HG02798 (cell line): ENCODE data around the gene AP2B1.
A peak's percentile ranks its signal among the peaks of the same experiment; 100 is the strongest.
"Not testable (repeated sequence)": the region's sequence is repeated elsewhere in the genome, so short reads cannot be mapped to it uniquely, and the experiment has no call there.

ENCODE experiments used
- ATAC-seq: cut with Tn5 transposase; IDR thresholded peaks from one replicate; pipeline ENCODE4 v1.9.1; 2021; ENCODE audit warnings: mild to moderate bottlenecking; ENCODE audit not compliant: unreplicated experiment, poor library complexity

Gene AP2B1

DNA sequence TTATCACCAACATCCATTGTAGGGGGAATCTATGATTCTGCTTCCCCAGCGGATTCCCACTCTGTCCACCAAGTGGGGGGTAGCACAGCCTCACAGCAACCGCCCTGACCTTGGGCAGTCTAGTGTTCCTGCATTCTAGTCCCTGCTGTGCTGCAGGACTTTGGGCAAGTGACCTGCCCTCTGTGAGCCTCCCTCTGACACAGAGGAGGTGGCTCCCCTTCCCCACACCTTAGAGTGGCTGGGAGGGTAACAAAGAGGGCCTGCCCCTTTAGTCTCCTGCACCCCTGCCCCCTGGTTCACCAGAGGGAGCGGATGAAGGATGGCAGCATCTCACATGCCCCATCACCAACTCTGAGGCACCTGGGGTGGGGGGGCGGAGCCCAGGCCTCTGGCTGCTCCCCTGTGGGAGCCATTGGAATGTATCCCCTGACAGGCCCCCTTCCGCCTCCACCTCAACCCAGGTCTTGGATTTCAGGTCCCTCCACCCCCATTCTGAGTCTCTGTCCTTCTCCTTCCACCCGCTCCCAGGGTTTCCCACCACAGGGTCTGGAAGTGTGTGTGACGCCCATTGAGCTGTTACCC lies 155.9 kb downstream of the AP2B1 start:
- no peak for ATAC-seq

DNA sequence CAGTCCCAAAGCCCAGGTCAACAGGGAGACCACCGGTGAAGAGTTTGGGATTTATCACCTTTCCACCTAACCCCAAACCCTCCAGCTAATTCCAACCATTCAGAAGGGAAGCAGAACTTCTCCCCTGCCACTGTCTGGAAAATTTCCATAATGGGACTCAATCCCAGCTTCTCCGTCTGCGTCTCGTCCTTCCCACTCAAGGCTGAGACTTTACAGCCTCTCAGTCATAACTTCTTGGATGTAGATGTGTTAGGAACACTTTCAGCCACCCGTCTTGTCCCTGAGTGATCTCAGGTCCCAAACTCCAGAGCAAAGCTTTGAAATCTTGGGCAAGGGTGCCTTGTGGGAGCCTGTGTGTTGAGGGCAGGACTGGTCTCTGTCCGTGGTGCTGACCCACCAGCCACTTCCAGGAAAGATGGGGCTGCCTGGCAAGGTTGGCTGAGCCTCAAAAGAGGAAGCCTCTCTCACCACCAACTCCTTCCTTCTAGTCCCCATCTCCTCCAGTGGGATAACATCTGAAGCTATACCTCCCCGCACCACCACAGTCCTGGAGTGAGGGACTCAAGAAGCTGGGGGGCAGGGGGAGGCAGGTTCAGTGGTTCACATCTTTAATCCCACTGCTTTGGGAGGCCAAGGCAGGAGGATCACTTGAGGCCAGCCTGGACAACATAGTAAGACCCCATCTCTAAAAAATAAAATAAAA lies 156.7 kb downstream of the AP2B1 start:
- ATAC-seq = no peak

DNA sequence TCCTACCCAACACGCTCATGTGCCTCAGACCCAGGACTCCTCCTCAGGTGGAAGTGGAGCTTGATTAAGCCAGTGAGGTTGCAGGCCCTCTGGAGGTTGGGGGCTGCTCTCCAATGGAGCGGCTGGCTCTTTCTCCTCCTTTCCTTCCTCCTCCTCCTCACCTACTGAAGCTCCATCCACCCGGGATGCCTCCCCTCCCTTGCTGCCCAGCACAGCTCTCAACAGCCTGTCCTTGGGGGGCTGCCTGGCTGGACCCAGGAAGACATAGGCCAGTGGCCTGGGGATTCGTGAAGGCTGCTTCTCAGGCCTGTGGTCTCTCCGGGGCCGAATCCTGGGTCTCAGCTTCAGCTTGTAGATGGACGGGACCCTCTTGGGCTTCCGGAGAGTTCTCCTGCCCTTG lies 157.7 kb downstream of the AP2B1 start:
- ATAC-seq = no peak

DNA sequence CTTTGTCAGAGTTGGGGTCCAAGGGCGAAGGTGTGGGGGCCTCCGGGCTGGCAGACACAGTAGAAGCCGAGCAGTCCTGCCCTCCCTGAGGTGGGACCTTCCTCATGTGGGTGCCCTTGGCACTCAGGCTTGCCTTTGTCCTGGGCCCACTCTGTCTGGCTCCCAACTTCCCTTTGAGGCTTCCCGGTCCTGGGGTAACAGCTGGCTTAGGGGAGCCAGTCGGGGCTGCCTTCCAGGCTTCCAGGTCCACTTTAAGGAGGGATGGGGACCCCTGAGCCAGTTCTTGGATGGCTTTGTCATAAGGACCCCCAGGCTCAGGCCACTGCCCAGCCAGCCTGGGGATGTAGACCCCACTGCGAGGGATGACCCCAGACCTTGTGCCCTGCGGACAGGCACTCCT lies 158.1 kb downstream of the AP2B1 start:
- no peak for ATAC-seq

DNA sequence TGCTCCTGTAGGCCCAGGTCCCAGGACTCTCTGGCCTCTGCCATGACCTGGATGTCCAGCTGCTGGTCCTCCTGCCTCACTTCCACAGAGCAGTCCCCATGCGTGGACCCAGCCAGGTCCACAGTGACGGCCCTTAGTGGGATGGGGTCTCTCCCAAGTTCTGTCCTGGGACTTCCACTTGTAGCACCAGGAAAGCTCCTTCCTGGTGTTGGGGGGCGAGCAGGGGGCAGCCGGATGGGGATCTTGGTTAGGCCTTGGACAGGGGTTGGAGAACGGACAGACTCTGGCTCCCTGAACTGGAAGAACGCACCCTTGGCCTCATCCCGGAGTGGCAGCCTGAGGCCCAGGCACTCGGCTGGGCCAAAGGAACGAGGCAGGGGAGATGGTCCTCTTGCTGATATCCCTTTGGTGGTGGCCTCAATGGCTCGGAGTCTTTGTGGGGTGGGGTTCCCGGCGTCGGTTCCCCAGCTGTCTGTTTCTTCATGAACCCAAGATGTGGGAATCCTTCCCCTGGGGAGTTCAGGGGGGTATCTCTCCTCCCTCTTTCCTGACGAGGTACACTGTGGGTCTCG lies 158.7 kb downstream of the AP2B1 start:
- ATAC-seq = no peak

DNA sequence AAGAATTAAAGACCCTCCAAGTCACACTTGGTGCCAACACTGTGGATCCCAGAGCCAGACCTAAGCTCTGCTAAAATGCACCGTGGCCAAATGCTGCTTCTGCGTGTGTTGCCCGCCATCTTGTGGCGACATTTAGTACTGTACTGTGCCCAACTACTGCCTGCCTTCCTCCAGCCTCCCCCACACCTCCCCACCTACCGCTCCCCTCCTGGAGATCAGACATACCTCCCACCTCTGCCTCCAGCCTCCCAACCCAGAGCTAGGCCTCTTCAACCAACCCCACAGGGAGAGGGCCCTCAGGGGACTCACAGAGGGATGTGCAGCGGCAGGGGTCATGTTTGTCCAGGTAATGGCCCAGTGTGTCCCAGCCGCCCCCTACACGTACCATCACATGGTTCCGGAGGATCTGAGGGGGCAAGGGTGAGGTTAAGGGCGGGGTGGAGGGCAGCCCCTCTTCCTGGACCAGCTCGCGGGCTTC lies 160.5 kb downstream of the AP2B1 start:
- ATAC-seq = peak; percentile 50

DNA sequence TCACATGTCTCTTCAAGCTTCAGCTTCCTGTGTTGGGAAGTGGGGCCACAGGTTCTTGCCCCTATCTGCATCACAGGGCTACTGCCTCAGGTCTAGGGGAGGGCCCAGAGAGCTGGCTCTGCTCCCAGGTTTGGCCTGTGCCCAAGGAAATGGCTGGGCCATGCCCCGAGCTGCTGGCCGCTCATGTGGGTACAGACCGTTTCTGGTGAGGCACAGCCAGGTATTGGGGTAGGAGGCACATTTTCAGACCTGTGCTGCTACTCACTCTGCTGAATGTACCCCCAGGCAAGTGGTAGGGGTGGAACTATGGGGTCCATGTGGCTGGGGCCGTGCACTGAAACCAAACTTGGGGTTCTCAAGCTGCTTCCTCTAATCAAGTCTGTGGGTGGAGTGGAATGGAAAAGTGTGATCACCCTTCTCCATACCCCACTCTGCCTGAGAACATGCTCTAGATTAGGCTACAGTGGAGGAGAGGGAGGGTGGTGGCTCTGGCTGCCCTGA lies 161.3 kb downstream of the AP2B1 start:
- ATAC-seq = no peak

DNA sequence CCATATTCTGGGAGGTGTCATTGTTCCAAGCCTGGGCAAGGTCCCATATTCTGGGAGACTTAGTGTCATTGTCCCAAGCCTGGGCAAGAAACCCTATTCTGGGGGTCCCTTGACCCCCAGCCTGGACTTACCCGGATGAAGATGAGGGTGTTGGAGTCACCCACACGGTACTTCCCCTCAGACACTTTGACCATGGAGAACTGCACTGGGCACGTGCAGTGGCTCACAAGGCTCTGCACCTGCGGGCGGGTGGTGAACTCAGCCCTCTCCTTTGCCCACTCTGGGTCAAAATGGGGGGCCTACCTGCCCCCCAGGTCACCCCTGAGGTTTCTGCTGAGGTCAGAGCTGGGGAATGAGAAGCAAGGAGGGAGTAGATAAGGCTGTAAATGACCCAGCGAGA lies 161.9 kb downstream of the AP2B1 start:
- no peak for ATAC-seq

DNA sequence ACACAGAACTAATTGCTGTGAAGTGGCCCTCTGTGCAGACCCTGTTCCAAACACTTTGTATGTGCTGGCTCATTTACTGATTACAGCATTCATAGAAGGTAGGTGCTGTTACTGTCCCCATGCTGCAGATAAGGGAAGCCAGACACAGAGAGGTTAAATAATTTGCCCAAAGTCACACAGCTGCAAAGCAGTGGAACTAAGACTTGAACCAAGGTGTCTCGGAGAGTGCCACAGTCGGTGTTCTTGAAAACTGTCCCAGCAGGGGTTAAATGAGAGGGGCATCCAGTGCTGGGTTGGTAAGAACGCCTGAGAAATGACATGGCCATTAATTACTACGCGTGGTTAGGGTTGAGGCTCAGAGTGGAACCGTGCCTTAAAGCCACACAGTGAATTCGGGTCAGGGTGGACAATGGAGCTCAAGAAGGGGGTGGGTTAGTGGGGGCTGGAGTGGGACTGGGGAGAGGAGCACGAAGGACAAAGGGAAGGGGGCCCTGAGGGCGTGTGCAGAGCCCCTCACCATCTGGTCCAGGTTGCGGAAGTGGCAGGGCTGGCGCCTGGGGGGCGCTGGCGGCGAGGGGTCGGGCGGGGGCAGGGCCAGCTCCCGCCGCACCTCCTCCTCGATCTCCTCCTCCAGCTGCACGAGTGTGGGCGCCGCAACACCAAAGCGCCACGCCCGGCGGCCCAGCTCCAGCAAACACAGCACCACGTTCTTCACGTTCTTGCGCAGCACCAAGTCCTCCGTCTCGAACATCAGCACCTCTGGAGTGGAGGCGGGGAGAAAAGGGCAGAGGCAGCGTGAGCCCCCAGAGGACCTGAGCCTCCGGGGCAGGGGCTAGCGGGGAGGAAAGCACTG lies 162.7 kb downstream of the AP2B1 start:
- ATAC-seq = no peak

DNA sequence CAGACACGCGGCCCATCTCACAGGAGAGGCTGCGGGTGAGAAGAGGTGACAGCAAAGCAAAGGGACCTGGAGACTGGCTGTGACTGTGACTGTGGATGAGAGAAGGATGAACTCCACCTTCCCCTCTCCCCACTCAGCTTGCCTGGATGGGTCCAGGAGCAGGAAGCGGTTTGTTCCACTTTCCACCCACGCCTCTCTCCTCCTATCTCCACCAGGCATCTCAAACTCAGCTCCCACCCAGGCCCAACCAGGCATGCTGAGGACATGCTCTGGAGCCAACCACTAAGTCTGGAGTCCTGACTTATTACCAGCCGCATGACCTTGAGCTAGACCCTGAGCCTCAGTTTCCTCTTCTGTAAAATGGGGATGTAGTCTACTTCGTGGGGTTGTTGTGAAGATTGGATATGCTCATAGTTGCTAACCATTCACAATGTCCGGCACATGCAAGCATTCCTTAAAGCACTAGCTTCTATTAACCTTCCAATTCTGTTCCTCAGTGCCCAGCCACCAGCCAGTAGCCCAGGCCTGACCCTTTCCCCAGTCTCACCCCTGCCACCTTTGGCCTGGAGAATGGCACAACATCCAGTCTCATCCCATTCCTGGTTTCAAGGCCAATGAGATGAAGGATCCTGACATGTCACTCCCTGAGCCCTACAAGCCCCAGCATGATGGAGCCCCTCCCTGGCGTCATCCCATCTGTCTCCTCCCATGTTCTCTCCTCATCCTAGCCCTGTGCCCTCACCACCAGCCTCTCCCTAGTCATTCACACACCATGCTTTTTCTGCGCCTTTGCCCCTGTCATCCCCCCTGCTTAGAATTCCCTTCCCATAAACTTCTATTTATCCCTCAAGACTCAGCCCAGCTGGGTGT lies 163.6 kb downstream of the AP2B1 start:
- no peak for ATAC-seq

DNA sequence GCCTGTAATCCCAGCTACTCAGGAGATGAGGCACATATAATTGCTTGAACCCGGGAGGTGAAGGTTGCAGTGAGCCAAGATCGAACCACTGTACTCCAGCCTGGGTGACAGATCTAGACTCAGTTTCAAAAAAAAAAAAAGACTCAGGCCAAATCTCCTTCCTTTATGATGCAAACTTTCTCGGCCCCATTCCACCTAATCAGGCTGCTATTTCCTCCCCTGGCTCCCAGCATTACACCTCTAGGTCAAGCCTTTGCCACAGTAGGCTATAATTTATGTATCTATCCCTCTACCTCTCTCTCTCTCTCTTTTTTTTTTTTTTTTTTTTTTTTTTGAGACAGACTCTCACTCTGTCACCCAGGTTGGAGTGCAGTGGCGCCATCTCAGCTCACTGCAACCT lies 164.4 kb downstream of the AP2B1 start:
- not testable (repeated sequence) for ATAC-seq

DNA sequence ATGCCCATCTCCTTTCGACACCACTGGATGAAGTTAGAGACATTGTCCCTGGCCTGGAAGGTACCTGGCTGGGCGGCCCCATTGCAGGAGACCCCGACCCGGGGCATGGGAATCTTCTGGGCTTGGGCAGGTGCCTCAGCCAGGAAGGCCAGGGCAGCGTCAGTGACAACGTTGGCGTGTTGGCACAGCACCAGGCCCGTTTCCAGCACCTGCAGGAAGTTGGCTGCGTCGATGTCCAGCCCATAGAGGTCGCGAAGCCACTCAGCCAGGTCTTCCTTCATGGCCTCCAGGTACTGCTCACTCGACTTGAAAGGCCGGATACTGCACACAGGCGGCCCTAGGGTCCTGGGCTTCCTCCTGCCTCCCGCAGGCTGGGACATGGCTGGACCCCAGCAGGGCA lies 165.3 kb downstream of the AP2B1 start:
- no peak for ATAC-seq

DNA sequence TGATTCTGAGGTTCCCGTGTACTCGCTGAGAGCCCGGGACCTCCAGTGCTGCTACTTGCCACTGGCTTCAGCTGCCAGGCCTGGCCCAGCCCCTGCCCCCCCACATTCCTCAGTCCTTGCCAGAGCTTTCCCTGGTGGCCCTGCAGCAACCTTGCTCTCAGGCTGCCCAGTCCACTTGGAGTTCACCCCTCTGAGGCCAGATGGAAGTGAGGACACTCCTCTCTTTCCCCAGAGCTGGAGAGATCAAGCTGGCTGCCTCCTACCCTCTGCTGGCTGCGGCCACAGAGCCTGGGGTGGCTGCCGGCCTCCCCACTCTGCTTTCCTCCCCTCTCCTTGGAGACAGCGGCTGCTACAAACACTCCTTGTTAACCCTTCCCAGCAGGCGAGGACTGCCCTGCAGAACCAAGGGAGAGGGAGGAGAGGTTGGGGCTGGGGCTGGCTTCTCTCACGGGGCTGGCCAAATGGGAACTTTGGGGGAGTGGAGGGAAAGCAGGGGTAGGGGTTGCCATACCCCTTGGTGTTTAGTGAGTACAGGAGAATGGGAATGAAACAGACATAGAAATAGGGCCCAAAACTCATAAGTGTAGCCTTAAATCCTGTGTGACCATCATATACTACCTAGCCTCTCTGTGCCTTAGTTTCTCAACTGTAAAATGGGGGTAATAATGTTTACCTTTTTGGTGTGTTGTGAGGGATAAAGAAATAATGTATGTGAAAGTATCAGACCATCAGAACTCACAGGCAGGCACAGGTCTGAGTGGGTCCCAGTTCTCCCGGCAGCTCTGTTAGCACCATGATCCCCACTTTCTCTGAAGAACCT lies 166.0 kb downstream of the AP2B1 start, which contains the start of gene GAS2L2:
Gene GAS2L2, minus strand, starts transcription at position 295 of the 820 bp plus-strand sequence. CDS start 389 bp downstream, outside the sequence.
- ATAC-seq = no peak

DNA sequence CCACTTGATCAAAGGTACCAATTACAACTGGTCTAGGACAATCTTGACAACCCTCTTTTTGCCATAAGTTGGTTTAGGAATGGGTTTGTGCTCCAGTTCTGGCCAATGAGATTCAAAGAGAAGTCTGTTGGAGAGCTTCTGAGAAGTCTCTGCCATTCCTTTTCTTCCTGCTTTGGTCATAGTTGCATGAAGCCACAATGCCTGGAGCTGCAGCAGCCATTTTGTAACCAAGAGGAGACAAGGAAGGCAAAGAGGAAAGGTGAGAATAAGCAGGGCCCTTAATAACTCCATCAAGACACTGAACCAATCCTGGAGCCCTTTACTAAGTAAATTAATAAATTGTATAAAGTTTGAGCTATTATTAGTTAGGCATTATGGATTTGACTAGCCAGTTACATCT lies 170.1 kb downstream of the AP2B1 start:
- ATAC-seq = no peak

DNA sequence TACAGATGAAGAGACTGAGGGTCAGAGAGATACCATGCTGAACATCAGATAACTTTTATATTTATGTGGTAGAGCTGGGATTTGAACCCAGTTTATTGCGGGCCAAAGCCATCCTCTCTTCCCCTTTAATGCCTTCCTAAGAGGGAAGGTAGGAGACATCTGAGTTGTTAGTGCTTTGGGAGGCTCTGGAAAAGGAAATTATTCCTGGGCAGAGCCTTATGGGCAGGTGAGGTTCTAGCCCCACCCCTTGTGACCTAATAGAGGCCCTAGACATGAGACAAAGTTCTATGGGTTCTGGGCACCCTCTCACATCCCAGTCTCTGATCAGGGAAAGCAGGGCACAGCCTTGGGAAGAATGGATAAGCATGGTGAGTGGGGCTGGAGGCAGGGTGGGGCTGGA lies 173.5 kb downstream of the AP2B1 start, which contains the start of gene C17orf50:
Gene C17orf50, plus strand, starts transcription at position 301 of the 400 bp plus-strand sequence. Its CDS starts 55 bp downstream, at position 356.
- no peak for ATAC-seq

DNA sequence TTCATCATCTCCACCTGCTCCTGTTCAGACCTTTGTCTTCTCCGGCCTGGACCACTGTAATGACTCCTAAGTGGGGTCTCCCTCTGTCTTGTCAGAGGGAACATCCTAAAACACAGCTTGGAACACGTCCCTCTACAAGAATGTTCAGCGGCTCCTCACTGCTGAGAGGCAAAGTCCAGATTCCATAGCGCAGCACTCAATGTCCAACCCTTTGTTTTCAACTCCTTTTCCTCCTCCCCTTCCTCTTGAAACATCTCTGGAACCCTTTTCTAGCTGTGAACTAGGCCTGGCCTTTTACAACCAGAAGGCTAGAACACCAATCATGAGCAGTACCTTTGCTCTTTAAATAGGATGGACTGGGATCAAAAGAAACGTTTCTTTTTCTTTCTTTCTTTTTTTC lies 174.5 kb downstream of the AP2B1 start:
- ATAC-seq = no peak

DNA sequence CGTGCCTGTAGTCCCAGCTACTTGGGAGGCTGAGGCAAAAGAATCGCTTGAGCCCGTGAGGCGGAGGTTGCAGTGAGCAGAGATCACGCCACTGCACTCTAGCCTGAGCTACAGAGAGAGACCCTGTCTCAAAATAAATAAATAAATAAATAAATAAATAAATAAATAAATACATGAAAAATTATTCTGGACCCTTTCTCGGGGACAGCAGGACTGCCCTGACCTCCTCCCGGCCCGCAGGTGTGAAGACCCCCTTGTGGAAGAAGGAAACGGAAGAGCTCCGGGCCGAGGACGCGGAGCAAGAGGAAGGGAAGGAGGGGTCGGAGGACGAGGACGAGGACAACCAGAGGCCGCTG lies 176.6 kb downstream of the AP2B1 start:
- no peak for ATAC-seq

DNA sequence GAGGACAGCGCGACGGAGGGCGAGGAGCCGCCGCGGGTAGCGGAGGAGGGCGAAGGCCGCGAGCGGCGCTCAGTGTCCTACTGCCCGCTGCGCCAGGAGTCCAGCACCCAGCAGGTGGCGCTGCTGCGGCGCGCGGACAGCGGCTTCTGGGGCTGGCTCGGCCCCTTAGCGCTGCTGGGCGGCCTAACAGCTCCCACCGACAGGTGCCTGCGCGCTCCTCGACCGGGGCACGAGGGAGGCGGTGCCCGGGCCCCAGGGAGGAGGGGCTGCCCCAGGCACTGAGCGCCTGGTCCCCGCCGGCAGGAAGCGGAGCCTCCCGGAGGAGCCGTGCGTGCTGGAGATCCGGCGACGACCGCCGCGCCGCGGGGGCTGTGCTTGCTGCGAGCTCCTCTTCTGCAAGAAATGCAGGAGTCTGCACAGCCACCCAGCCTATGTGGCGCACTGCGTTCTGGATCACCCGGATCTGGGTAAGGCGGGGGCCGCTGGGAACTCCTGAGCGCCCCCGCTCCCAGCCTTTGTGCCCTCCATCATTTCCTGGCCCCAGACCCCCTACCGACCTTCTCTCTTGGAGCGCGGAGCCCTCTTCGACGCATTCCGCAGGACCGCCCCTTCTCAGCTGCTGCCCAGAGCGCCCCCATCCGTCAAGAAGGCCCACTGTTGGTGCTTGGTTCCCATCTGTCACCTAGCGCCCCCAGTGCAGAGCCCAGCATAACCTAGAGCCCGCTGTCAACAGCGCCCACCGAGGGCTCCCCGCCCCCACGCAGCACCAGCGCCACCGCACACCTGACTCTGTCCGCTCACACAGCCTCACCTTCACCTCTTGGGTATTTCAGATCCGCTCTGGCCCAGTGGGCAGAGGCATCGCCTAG lies 177.2 kb downstream of the AP2B1 start:
- peak; percentile 87 for ATAC-seq
